Umbilical cord (tissue), 2 donors: ENCODE measurements around the gene ABCC9. TPM values are rescaled to one million over a fixed set of nuclear protein-coding genes. Genes with fewer than 3 reads are reported as not detected.
A peak's percentile ranks its signal among the peaks of the same experiment; 100 is the strongest.

Source experiments
- DNase-seq: peaks from one replicate; pipeline ENCODE4 v3.0.0-alpha.2; 2015; ENCODE audit warnings: low spot score
- total RNA-seq: library from RNA; depleted of rRNA; stranded (reverse); fragments of >200 nt; gene quantifications from one replicate; pipeline ENCODE4 v1.2.3, GENCODE V29; 2014; ENCODE audit warnings: low replicate concordance; ENCODE audit not compliant: insufficient read depth

ABCC9 gene
- total RNA-seq, 1 donor from 2014 or later = 37.1 TPM

DNA sequence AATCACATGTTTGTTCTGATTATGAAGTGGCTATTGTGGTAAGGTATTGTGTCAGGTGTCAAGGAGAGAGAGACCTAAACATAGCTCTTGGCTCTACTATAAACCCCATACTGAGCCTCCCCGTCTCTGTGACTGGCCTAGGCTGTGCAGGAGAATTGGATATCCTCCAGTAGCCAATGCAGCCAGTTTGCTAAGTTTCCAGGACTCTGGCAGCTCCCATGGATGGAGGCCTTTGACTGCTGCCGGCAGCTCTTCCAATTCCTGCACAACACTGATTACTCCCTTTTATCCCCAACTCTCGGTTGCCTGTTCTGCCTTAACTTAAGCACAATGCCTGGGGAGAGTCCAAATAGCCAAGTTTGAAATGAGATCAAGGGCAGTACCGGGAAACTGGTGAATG lies 59.3 kb downstream of the ABCC9 start:
- no peak for DNase-seq

DNA sequence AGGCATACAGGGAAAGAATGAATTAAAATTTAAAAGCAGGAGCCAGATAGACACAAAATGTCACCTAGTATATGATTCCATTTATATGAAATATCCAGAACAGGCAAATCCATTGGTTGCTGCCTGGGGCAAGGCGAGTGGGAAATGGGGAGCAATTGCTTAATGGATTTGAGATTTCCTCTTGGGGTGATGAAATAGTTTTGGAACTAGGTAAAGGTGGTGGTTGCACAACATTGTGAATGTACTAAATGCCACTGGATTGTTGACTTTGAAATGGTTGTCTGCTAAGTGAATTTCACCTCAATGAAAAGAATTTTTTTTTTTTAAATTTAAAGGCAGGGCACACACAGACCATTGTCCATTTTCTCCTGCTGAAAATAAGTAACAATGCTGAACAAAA lies 61.9 kb downstream of the ABCC9 start:
- DNase-seq = no peak

DNA sequence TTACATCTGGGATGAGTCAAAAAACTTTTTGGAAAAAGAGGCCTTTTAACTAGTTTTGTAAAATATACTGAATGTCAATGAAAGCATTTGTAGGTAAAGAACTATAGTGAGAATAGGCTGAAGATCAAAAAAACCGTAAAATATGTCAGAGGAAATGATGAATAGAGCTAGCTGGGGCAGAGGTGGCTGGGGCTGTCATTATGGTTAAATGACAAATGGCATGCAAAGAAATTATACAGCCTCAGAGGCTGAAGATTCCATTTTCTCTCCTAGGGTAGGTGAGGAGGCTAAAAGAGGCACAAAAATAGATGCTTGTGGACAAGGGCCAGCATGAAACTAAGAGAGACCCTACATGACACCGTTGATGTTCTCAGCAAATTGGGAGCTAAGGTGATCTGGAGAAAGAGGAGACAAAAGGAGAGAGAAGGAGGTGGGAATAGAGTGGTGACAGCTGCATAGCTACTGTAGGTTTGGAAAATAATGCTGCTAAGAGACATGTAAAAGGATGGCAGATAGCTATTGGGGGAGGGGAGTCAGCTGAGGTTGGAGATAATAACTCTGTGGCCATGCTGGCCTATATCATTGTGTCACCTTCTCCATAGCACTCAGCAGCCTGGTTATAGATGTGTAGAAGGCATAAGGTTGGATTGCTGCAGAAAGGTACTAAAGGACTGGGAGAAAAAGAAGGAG lies 63.8 kb downstream of the ABCC9 start:
- DNase-seq = no peak

DNA sequence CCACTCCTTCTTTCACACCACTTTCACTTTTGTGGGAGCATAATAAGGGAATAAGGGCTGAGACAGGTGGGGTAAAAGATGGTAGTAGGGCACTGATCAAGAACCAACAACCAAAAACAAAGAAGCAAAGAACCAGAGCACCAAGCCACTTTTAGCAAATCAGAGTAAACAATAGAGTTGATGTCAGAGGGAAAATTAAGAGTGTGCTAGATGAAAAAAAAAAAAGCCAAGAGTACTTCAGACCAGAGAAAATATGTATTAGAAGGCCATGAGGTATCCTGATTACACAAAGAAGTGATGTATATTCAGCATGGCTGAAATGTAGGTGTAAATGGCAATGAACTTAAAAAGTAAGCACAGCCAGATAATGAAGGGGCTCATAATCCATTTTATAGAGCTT lies 75.4 kb downstream of the ABCC9 start:
- DNase-seq = no peak

DNA sequence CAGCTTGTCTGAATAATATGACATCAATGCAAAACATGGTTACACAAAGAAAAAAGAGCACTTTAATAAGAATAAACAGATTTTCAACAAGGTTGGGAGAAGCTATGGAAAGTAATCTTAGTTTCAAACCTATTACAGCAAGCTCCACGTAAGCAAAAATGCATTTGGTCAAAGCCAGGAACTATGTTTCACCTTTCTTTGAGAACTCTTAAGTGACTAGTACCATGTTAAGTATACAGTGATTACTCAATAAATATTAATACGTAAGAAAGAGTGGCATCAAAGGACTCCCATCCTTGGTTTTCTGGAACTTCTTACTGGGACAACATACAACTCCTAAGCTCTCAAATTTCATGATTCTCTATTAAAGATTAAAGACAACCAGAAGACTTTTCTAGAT lies 80.7 kb downstream of the ABCC9 start:
- no peak for DNase-seq

DNA sequence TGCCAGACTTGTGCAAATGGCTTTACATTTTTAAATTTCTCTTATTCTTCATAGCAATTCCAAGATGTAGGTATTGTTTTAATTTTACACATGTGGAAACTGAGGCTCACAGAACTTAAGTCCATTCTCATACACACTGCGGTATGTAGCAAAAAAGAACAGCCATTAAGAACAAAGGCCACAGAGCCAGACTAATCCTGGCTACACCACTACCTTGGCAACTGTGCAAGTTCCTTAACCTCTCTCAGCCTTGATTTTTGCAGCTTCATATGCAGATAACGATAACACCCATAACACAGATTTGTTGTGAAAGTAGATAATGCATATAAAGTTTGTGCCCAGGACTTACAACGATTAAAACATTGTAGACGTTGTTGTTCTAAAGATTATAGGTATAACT lies 81.1 kb downstream of the ABCC9 start:
- no peak for DNase-seq

DNA sequence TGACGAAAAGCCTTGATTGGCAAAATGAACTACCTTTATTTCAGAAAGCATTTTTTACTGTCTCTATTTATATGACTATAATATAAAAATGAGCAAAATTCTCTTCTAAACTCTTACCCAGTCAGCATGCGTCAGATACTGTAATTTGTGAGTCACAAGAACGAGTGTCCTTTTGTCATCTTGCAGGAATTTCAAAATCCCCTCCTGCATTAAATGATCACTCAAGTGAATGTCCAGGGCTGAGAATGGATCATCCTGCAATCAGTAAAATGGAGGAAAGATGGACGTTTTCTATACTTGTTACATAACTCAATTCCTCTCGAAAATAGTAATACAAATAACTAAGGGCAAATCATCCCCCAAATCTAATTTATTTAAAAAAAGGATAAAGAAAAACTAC lies 89.0 kb downstream of the ABCC9 start:
- DNase-seq = no peak

DNA sequence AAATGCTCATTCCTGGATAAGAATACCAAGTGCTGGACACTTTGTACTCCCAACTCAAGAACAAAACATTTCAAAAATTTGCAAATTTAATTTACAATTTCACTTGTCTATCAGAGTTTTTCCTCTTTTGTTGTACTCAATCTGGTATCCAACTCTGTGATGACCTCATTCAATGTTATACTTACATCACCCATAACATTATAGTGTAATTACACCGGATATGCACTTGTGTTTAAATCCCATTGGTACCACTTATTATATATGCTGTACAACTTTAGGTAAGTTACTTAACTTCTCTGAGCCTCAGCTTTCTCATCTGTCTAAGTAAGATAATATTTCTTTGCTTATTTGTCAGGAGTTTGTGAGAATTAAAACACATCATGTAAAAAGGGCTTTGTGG lies 90.1 kb downstream of the ABCC9 start:
- DNase-seq = no peak

DNA sequence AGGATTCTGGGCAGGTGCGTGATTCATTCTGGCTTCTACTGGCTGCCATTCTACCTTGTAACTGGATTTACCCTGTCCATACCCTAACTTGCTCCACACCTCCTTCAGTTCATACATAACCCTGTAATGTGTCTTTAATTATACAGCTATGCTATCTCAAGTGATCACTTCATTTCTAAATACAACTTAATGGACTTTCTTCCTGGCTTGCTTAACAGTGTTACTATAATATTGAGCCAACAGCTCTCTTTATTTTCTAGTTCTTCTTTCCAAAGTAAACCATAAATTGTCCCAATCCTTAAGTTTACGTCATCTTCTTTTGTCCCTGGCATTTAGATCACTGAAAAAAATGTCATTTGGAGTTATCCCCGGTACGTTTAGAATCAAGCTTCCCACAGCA lies 90.8 kb downstream of the ABCC9 start:
- no peak for DNase-seq

DNA sequence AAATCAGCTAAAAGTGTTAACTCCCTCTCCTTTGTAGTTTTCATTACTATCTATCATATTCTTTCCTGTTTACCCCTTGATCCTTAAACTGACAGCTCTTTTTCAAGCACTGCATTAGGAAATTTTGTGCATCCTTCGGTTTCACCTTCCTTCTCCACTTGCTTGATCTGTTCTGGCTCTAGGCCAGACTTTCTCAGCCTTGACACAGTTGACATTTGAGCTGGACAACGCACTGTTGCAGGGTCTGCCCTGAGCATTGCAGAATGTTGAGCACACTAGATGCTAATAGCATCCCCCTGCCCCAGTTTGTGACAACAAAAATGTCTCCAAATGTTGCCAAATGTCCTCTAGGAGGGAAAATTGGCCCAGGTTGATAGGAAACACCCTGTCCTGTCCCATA lies 91.3 kb downstream of the ABCC9 start:
- no peak for DNase-seq

DNA sequence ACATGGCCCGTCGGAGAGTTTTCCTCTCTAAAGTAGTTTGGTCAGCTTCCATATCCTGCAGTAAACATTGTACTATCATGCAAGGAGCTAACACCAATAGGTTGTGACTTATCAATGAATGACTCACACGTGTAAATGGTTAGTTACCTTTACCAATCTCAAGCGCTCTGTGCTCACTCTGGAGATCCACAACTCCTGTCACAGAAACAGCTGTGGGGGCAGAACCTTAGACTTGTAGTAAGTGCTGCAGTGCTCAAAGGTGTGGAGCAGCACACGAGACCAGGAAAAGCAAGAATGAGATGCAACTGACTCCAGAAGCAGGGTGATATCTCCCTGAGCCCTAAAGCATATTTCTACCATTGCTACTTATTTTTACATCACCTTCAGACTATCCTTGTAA lies 93.0 kb downstream of the ABCC9 start:
- DNase-seq = no peak

DNA sequence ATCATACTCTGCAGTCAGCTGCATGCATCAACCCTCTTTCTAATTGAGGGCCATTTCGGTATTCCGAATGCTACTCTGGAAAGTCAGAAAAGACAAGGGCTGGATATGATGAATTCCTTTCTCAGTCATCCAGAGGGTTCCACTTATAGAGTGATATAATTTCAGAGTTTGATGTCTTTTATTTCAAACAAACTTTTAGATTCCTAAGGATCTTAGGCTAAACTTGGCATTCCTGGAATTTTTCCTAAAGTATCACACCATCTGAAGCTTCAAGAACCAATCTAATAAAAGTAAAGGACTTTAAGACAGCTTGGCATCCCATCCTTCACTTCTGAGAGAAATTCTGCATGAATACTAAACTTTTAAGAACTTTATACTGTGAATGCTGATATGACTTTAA lies 97.4 kb downstream of the ABCC9 start:
- peak; percentile 40 for DNase-seq

DNA sequence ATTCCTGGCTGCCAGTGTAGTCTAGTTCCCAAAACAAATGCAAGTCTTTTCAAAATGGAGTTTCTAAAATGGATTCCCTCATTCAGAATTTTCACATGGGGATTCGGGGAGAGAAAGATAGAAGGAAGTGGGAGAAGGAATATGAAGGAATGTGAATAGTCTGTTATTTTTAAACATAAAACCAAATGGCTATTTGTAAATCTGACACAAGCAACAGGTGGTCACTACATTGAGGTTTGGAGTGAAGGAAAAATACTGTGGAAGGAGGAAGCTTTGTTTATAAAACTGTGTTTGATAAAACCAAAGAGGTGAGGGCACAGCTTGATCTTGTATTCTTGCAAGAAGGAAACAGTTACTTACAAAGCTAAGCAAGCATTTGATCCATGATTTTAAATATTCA lies 101.5 kb downstream of the ABCC9 start:
- DNase-seq = no peak

DNA sequence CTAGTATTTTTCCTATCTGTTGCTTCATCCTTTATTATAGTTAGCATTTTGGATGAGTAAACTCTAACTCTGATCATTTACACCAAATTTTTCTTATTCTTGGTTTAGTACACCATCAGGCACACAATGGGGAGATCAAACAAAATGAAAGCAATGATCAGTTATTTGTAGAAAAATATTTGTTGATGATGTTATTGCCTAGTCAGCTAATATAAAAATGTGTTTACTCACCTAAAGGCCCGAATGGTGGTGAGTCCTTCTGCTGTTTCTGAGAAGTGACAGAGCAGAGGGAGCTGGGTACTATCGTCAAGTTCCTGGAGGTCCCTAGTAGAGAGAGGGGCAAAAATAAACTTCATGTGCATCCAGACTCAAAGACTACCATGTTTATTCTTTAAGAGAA lies 103.4 kb downstream of the ABCC9 start:
- DNase-seq = no peak

DNA sequence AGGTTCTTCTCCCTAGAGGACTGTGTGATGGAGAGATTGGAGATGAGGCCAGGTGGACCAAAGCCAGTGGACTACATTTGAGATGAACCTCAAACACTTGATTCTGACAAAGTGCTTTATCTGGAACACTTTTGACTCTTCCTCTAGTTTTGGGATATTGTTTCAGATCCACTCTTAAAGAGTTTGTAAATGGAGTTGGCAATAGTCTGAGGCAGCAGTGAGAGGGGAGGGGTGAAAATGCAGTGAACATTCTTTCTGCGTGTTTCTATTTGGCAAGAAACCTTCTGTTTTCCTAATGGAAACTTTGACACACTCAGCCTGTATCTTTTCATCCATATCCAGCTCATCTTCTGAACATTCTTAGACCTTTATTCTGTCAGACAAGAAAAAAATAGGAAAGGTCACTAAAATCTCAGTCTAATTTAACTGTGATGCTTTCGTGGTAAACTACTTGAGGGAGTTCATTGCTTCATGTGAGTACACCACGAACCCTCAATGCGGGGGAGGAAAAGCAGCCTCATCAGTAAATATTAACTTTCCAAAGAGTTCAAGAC lies 109.4 kb downstream of the ABCC9 start:
- peak; percentile 62 for DNase-seq

DNA sequence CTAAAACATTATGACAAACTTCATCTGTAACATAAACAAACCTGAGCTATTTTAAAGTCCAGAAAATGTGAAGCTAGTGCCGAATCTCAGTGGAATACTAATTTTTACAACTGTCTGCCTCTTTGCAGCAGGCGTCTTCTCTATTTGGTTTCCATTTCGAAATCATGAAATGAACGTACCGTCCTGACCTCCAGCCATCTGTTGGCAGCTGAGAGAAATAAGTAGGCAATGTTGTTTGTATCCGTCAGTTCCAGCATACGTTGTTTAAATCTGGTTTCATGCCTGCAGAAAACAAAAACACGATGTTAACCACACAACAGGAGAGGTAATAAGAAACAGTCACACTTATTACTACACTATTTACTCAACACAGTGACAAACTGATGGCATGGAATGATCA lies 112.4 kb downstream of the ABCC9 start:
- no peak for DNase-seq

DNA sequence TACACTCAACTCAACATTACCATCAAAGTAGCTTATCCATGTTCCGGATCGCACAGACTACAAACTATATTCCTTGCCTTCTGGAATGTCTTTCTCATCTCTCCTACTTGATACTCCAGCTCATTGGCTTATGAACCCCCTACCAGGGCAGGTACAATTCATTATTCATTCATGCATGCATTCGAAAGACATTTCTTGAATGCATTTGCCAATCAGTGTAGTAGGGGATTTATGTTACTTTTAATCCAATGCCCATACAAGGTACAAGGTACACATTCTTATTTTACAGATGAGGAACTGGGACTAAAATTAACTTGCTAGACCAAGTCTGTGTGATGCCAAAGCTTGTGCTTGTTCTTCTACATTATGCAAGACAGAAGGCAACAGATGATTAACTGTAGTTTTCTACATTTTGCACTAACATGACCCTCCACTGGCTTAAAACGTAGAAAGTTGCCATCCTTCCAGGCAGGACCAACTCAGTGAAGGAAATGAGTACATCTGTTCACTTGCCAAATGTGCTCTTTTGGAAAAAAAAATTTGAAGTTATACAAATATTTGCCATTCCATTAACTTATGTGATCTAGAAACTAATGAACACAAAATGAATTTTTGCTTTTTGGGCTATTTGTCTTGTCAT lies 113.0 kb downstream of the ABCC9 start:
- no peak for DNase-seq

DNA sequence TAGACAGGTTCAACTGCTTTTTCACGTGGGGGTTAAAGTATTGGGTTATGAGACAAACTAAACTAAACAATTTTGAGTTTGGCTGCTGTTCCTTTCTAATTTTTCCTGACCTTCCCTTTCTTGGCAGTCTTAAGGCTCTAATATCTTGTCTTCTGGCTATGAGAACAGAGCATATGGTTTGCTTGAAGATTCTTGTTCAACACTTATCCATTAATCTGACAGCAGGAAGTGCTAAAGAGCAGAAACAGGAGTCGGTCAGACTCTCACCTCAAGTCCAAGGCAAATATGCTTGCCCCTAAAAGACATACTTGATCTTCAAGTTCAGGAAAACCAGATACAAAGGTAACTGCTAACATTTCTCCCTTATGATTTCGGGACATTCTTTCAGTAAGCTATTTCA lies 114.1 kb downstream of the ABCC9 start:
- DNase-seq = peak; percentile 22

DNA sequence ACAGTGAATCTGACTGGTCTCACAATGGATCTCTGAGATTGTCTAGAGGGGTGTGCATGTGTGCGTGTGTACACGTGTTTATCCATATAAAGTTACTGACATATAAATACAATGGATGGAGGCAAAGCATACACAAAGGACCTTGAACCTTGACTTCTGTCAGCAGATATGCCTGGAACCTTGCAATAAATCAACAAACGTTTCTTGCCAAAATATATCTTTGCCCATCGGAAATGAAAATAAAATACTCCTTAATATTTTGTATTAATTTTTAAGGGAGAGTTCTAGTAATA lies 114.7 kb downstream of the ABCC9 start:
- no peak for DNase-seq

DNA sequence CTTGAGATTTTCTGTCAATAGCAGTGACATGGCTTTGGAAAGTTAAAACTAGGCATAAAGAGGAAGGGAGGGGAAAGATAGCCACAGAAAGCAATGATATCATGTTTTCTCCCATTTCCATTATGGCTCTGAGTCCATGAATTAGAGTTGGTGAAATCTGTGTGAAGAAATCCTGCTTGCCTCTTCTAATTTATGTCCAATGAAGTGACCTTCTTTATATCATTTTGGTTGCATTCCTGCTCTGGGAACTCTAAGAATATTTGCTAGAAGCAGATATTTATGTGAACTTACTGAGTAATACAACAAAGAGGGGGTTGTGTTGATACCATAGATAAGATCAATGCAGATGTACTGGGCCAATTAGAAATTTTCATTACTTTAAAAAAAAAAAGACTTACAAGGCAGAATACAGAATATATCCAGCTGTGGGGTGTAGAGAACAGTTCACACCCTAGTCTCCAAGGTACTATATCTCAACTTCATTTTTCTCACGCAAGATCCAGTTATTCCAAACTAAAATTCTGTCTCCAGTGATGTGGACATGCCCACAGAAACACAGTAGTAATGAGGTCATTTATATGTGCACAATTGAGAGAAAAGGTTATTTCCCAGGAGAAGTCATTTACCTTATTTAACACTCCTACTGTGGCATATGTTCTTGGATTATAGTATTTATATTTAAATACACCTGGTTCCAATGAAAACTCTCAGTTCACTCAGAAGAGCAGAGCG lies 115.2 kb downstream of the ABCC9 start:
- no peak for DNase-seq

DNA sequence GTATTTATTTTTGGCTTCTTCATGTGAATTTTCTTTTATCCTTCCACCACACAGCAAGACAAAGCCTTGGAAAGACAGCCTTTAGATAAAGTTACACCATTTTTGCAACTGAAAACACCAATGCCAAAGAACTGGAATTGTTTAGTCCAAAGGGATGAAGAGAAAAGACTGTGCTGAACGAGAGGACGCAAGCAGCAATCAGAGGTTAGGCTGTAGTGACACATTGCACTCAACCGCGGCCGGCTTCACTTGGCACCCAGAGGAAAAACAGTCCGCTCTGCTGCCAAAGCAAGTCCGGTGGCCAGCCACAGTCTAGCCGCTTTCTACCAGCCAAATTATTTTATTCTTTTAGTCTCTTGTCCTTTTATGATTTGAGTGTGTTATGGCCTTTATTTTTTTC lies 117.6 kb downstream of the ABCC9 start:
- DNase-seq = no peak

DNA sequence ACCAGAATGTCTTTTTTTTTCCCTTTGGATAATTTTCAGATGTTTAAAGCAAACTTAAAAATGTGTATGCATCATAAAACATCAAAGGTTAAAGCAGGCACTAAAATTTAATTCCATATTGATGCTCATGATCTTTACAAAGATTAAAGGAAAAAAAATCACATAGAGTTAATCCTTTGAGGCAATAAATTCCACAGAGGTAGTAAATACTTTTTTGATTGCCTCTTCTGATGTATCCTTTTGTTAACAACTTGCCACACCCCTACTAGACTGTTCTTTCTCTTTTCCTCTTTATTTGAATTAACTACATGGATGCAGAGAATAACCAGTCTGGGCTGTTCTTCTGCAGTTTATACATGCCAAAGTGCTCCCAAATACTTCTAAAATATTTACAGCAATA lies 121.5 kb downstream of the ABCC9 start:
- peak; percentile 88 for DNase-seq

DNA sequence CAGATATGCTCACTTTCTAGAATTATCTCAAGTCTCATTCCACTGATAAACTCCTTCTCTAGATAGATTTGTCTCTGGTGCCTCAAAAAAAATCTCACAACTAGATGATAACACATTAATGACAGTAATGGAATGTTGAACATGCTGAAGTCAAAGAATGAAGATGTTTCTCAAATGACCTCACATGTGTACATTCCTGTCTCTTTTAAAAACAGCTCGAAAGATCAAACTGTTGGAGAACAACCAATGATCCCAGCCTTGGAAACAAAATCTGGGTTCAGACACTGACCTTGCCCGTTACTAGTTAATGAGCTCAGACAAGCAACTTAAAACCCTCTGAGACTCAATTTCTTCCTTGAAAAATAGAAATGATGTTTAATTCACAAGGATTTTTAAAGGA lies 122.0 kb downstream of the ABCC9 start:
- DNase-seq = no peak
